Hepatocyte (in vitro differentiated cells): ENCODE data around the gene YES1. TPM values are rescaled to one million over a fixed set of nuclear protein-coding genes. Genes with fewer than 3 reads are reported as not detected.
"Not testable (repeated sequence)": the region's sequence is repeated elsewhere in the genome, so short reads cannot be mapped to it uniquely, and the experiment has no call there.

ENCODE experiments used
- DNase-seq: peaks from one replicate; pipeline ENCODE4 v3.0.0-alpha.2; 2016; ENCODE audit warnings: low spot score
- H2AFZ ChIP-seq: fragments of 200-600 bp; sonication (generic); 2 replicates; pipeline ENCODE4 v1.6.0; 2016; ENCODE audit warnings: antibody characterized with exemption, mild to moderate bottlenecking
- H3K27ac ChIP-seq: fragments of 200-600 bp; sonication (generic); 2 replicates; pipeline ENCODE4 v1.5.1; 2016; ENCODE audit warnings: mild to moderate bottlenecking
- H3K27me3 ChIP-seq: fragments of 200-600 bp; sonication (generic); 2 replicates; pipeline ENCODE4 v1.6.1; 2016
- H3K36me3 ChIP-seq: fragments of 200-600 bp; sonication (generic); replicated peaks from 2 replicates; pipeline ENCODE4 v1.5.1; 2016; ENCODE audit warnings: low read depth; ENCODE audit not compliant: insufficient read depth
- H3K4me1 ChIP-seq: fragments of 200-600 bp; sonication (generic); 2 replicates; pipeline ENCODE4 v1.5.1; 2016; ENCODE audit warnings: mild to moderate bottlenecking, moderate library complexity; ENCODE audit not compliant: insufficient read depth
- H3K4me2 ChIP-seq: fragments of 200-600 bp; sonication (generic); 2 replicates; pipeline ENCODE4 v1.6.0; 2016
- H3K4me3 ChIP-seq: fragments of 200-600 bp; sonication (generic); 2 replicates; pipeline ENCODE4 v1.5.1; 2016; ENCODE audit warnings: mild to moderate bottlenecking
- H3K79me2 ChIP-seq: fragments of 200-600 bp; sonication (generic); 2 replicates; pipeline ENCODE4 v1.6.0; 2017; ENCODE audit warnings: mild to moderate bottlenecking
- H3K9me2 ChIP-seq: fragments of 200-600 bp; sonication (generic); replicated peaks from 2 replicates; pipeline ENCODE4 v1.6.0; 2017; ENCODE audit warnings: mild to moderate bottlenecking; ENCODE audit not compliant: insufficient read depth
- H3K9me3 ChIP-seq: fragments of 200-600 bp; sonication (generic); 2 replicates; pipeline ENCODE4 v1.5.1; 2016; ENCODE audit warnings: low read depth, mild to moderate bottlenecking
- H4K20me1 ChIP-seq: fragments of 200-600 bp; sonication (generic); 2 replicates; pipeline ENCODE4 v1.6.0; 2016; ENCODE audit warnings: mild to moderate bottlenecking; ENCODE audit not compliant: insufficient read depth, poor library complexity, severe bottlenecking
- CTCF ChIP-seq: fragments of 200-600 bp; sonication (generic); IDR thresholded peaks from 2 replicates; pipeline ENCODE4 v1.5.1; 2016; ENCODE audit warnings: antibody characterized with exemption, mild to moderate bottlenecking; ENCODE audit not compliant: poor library complexity
- EZH2 ChIP-seq: fragments of 200-600 bp; sonication (generic); IDR thresholded peaks from 2 replicates; pipeline ENCODE4 v1.6.1; 2016; ENCODE audit warnings: antibody characterized with exemption, mild to moderate bottlenecking, borderline replicate concordance
- EZH2phosphoT487 ChIP-seq: fragments of 200-600 bp; sonication (generic); IDR thresholded peaks from one replicate; pipeline ENCODE4 v1.6.1; 2018; ENCODE audit warnings: antibody characterized with exemption, mild to moderate bottlenecking, low read depth, moderate library complexity; ENCODE audit not compliant: unreplicated experiment, severe bottlenecking
- WGBS: methylation state at CpG from one replicate; pipeline ENCODE4 v1.1.6; 2016; ENCODE audit warnings: low lambda C conversion rate; ENCODE audit errors: missing lambda C conversion rate; 5-methylcytosine and 5-hydroxymethylcytosine counted together
- polyA plus RNA-seq: library from polyadenylated mRNA; unstranded; fragments of >200 nt; fragmentation: Nextera tagmentation; extraction: Ambion mirVana; gene quantifications from 2 replicates; pipeline ENCODE4 v1.2.1, GENCODE V29; 2016
- total RNA-seq: library from RNA; depleted of rRNA; stranded (reverse); fragments of >200 nt; gene quantifications from 2 replicates; pipeline ENCODE4 v1.2.3, GENCODE V29; 2014

YES1 gene
- total and polyA plus RNA-seq, 2 experiments from 2014 or later: 25.2 to 108 TPM

GRCh38 chr18:767084-767882 is 44.8 kb downstream of the YES1 start:
- H4K20me1 ChIP-seq: peaks cover 16% of the 10 kb centered on the region
- no peak for DNase-seq
- H3K9me3 ChIP-seq: no peaks in the 10 kb centered on the region
- WGBS: 94% methylated on average over 12 of the region's 12 CpGs
- H3K4me3 ChIP-seq: no peak overlapping the region
- peaks cover 84% of the 10 kb centered on the region for H3K79me2 ChIP-seq
- no peak overlapping the region for H3K4me2 ChIP-seq
- no peaks in the 10 kb centered on the region for H3K27me3 ChIP-seq
- H3K36me3 ChIP-seq: no peaks in the 10 kb centered on the region
- H3K9me2 ChIP-seq: no peaks in the 10 kb centered on the region
- peaks cover 8% of the 10 kb centered on the region for H3K4me1 ChIP-seq
- H3K27ac ChIP-seq: no peak overlapping the region
- no peak for TF ChIP-seq CTCF
- no peak for TF ChIP-seq EZH2
- TF ChIP-seq EZH2phosphoT487: no peak
- no peak overlapping the region for H2AFZ ChIP-seq

- Histone ChIP-seq H3K9me2 (no peaks in the 10 kb centered on the region), H3K79me2 (peaks cover 84% of the 10 kb centered on the region), H4K20me1 (peaks cover 11% of the 10 kb centered on the region), H3K4me2 (no peak overlapping the region), H3K4me1 (peaks cover 8% of the 10 kb centered on the region), H3K4me3 (no peak overlapping the region), H3K36me3 (no peaks in the 10 kb centered on the region), H3K9me3 (no peaks in the 10 kb centered on the region), H3K27me3 (no peaks in the 10 kb centered on the region), H2AFZ (no peak overlapping the region), H3K27ac (no peak overlapping the region)
- no peak for DNase-seq
- WGBS: 96% methylated on average over 1 of the region's 1 CpG
- no peak for TF ChIP-seq CTCF
- TF ChIP-seq EZH2phosphoT487: no peak
- TF ChIP-seq EZH2: no peak
Measured at GRCh38 chr18:766550-766860, 45.5 kb downstream of the YES1 start.

GRCh38 chr18:765764-766549 is 46.1 kb downstream of the YES1 start:
- no peak overlapping the region for H3K4me2 ChIP-seq
- no peak overlapping the region for H3K27ac ChIP-seq
- no peaks in the 10 kb centered on the region for H3K27me3 ChIP-seq
- H3K79me2 ChIP-seq: peaks cover 84% of the 10 kb centered on the region
- peaks cover 8% of the 10 kb centered on the region for H3K4me1 ChIP-seq
- 70% methylated on average over 7 of the region's 7 CpGs for WGBS
- DNase-seq: no peak
- TF ChIP-seq CTCF (no peak), EZH2phosphoT487 (no peak), EZH2 (no peak)
- no peak overlapping the region for H2AFZ ChIP-seq
- H3K9me2 ChIP-seq: no peaks in the 10 kb centered on the region
- peaks cover 10% of the 10 kb centered on the region for H4K20me1 ChIP-seq
- H3K4me3 ChIP-seq: no peak overlapping the region
- H3K9me3 ChIP-seq: no peaks in the 10 kb centered on the region
- H3K36me3 ChIP-seq: no peaks in the 10 kb centered on the region

GRCh38 chr18:759864-760263 is 52.2 kb downstream of the YES1 start:
- DNase-seq, H2AFZ ChIP-seq: not testable (repeated sequence)
- peaks cover 75% of the 10 kb centered on the region for H3K79me2 ChIP-seq

More at GRCh38 chr18:759864-760263, 52.2 kb downstream of the YES1 start:
- H4K20me1 ChIP-seq, H3K4me2 ChIP-seq, H3K27me3 ChIP-seq, H3K36me3 ChIP-seq, H3K9me2 ChIP-seq, H3K4me1 ChIP-seq, H3K27ac ChIP-seq, H3K4me3 ChIP-seq, H3K9me3 ChIP-seq: not testable (repeated sequence)
- WGBS: 98% methylated on average over 4 of the region's 4 CpGs
